GM18505 (cell line): ENCODE measurements around the gene GGCT.

Experiments
- ATAC-seq: cut with Tn5 transposase; IDR thresholded peaks from one replicate; pipeline ENCODE4 v1.9.1; 2021; ENCODE audit not compliant: unreplicated experiment
- POLR2A ChIP-seq: IDR thresholded peaks from 4 replicates; pipeline ENCODE4 v1.6.1; 2011; ENCODE audit warnings: borderline replicate concordance; ENCODE audit not compliant: insufficient read depth, insufficient read length; ENCODE audit errors: extremely low read depth

The GGCT gene

DNA sequence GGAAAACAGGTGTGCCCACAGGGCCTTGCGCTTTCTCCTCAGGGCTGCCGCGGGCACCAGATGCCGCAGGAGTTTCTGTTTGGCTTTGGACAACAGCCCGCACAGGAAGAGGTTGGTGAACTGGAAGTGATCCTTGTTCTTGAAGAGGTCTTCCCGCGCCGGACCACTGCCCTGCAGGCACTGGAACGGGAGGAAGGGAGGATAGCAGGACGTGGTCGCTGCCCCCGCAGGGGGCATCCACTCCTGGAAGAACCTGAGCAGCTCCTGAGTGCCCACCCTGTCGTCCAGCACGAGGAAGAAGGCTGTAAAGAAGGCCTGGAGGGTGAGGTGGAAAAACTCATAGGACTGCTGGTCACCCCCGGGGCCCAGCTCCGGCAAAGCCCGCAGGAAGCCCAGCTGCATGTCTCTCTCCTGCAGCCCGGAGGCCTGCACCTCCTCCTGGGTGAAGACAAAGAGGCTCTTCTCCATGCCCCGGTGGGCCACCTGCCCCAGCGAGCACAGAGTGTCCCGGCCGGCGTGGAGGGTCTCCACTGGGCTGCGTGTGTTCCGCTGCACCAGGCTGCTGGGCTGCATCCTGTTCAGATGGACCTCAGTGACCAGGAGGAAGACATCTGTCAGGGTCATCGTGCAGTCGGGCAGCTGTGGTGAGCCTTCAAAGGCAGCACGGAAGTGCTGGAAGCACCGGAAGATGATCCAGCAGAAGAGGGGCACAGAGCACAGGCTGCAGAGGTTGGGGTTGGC is 52.9 kb downstream of the GGCT start:
- no peak for TF ChIP-seq POLR2A

DNA sequence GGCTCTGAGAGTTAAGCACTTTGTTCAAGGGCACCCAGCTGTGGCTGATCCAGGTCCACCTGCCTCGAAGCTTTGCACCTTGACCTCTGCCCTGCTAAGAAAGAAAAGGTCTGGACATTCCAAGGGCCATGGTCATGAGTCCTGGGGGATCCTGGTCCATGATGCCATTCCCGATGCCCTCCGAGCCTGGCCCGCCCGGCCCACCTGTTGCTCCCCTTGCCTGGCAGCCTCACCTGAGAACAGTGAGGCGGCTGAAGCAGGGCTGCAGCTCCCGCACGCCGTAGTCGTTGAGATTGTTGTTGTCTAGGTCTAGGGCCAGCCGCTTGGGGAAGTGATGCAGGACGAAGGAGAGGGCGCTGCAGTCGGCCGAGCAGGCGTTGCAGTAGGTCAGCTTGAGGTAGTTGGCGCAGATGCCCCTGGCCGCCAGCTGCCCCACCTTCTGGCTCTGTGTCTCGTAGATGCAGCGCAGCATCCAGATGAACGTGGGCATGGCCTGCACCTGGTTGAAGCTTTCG is 53.6 kb downstream of the GGCT start:
- no peak for TF ChIP-seq POLR2A
- ATAC-seq: no peak

More for the DNA sequence above, 52.9 kb downstream of the GGCT start:
- ATAC-seq: no peak

DNA sequence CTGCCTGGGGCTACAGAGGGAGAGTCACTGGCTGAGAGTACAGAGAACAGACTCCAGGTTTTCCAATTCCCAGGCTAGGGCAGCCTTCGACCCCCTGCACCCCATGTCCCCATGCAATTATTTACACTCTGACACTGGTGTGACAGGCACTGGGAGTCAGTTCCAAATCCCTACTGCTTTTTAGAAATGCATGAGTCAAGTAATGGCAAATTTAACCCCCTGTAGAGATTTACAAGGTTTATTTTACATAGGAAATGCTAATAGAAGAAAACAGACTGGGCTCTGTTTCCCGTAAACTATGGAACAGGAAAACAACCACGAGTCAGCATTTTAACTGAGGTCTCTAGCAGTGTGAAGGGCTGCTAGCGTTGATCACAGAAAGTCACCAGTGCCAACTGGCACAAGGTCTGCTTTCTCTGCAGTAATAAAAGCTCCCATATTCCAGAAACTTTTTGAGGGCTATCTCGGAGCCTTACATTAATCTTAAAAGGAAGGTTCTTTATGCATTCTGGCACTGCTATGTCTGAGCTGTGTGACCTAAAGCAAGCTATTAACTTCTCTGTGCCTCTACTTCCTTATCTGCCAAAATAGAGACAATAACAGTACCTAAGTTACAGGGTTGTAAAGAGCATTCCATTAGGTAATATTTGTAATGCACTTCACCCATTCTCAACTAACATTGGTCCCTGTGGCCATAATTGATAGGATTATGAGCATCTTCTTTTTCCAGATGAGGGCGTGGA is 54.2 kb downstream of the GGCT start:
- no peak for TF ChIP-seq POLR2A
- ATAC-seq: no peak

DNA sequence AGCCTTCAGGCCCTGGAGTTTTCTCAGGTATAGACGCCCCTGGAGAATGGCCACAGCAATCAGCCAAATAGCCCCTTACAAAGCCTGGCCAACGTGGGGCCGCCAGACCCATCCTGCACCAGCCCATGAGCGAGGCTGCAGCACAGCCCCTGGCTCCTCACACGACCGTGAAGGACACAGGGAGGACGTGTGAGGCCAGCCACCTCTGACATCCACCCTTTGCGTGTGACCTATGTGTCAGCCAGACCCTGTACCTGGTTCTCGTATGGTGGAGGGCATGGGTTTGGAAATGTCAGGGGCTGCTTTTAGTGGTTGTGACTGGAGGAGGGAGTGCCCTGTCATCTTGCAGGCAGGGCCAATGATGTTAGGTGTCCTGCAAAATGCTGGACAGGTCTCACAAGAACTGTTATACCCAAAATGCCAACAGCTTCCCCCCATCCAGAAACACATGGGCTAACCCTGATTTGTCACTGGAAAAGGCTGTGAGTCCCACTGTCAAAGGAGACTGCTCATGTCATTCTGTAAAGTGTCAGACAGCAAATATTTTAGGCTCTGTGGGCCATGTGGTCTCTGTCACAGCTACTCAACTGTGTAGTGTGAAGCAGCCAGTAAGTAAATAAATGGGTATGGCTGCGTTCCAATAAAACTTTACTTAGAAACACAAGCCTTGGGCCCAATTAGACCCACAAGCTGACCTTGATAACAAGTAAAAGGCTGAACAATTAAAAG is 56.0 kb downstream of the GGCT start:
- no peak for ATAC-seq
- no peak for TF ChIP-seq POLR2A

DNA sequence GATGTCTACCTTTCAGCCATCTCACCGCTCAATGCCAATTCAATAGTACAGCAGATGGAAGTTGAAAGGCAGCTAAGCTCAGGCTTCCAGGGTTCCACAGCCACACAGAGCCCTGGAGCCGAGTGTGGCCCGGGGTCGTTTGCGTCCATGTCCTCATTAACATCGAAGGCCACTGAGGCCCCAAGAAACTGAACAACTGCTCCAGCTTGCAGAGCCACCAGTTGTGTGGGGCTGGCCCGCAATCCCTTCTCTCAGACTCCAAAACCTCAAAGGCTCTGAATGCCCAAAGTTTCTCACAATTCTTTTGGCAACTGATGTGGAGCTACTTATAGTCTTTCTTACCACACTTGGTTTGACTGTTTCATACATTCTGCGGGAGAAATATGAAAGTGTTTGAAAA is 57.2 kb downstream of the GGCT start:
- TF ChIP-seq POLR2A: no peak
- no peak for ATAC-seq
